HG03039 (cell line): ENCODE measurements around the gene GLDC.

Experiments used
- ATAC-seq: cut with Tn5 transposase; IDR thresholded peaks from one replicate; pipeline ENCODE4 v1.9.1; 2021; ENCODE audit warnings: mild to moderate bottlenecking, moderate library complexity; ENCODE audit not compliant: unreplicated experiment

GLDC gene

GRCh38 chr9:6665628-6666027 lies 20.1 kb upstream of the GLDC start:
- no peak for ATAC-seq

GRCh38 chr9:6664204-6664680 lies 18.7 kb upstream of the GLDC start:
- no peak for ATAC-seq

GRCh38 chr9:6660512-6660911 lies 15.0 kb upstream of the GLDC start:
- ATAC-seq: no peak

- ATAC-seq: no peak
These were observed 13.3 kb upstream of the GLDC start for GRCh38 chr9:6658628-6659353.

GRCh38 chr9:6656614-6657300 lies 11.2 kb upstream of the GLDC start:
- no peak for ATAC-seq

GRCh38 chr9:6655036-6655435 lies 9.5 kb upstream of the GLDC start:
- peak; percentile 74 for ATAC-seq

- ATAC-seq: no peak
These were observed 736 bp upstream of the GLDC start for GRCh38 chr9:6646293-6646636.

- peak; percentile 20 for ATAC-seq
These were observed 499 bp downstream of the GLDC start for GRCh38 chr9:6645105-6645354.

GRCh38 chr9:6644346-6645104 lies 1.0 kb downstream of the GLDC start:
- no peak for ATAC-seq

- ATAC-seq: no peak
These were observed 3.6 kb downstream of the GLDC start for GRCh38 chr9:6641961-6642360.

GRCh38 chr9:6641561-6641960 lies 4.0 kb downstream of the GLDC start:
- ATAC-seq: no peak

- ATAC-seq: no peak
These were observed 4.5 kb downstream of the GLDC start for GRCh38 chr9:6641056-6641455.

- ATAC-seq: no peak
These were observed 5.1 kb downstream of the GLDC start for GRCh38 chr9:6640268-6641051.

GRCh38 chr9:6639622-6640021 lies 5.9 kb downstream of the GLDC start:
- no peak for ATAC-seq

GRCh38 chr9:6634444-6634843 lies 11.1 kb downstream of the GLDC start:
- no peak for ATAC-seq

- no peak for ATAC-seq
These were observed 12.2 kb downstream of the GLDC start for GRCh38 chr9:6633378-6633777.

- peak; percentile 89 for ATAC-seq
These were observed 12.9 kb downstream of the GLDC start for GRCh38 chr9:6632516-6633183.

GRCh38 chr9:6631207-6631512 lies 14.4 kb downstream of the GLDC start:
- no peak for ATAC-seq

- ATAC-seq: peak; percentile 55
These were observed 14.9 kb downstream of the GLDC start for GRCh38 chr9:6630502-6631206.

- no peak for ATAC-seq
These were observed 16.8 kb downstream of the GLDC start for GRCh38 chr9:6628704-6629103.
